GM23338 (cell line): ENCODE measurements around the gene MAN1A2. TPM values are rescaled to one million over a fixed set of nuclear protein-coding genes. Genes with fewer than 3 reads are reported as not detected.

Experiments
- ATAC-seq: fragments of 200-7000 bp; cut with Tn5 transposase; 3 replicates; pipeline ENCODE4 v1.9.1; 2020
- DNase-seq: peaks from one replicate; pipeline ENCODE4 v3.0.0-alpha.2; 2015; ENCODE audit warnings: low spot score
- H2AFZ ChIP-seq: fragments of 200-600 bp; sonication (generic); 2 replicates; pipeline ENCODE4 v1.8.0; 2016; ENCODE audit warnings: antibody characterized with exemption, mild to moderate bottlenecking, moderate library complexity
- H3F3A ChIP-seq: fragments of 200-600 bp; sonication (generic); replicated peaks from 2 replicates; pipeline ENCODE4 v1.8.0; 2017; ENCODE audit warnings: antibody characterized with exemption, mixed run types, low read depth
- H3K27ac ChIP-seq: fragments of 200-600 bp; sonication (generic); 2 replicates; pipeline ENCODE4 v1.6.1; 2016; ENCODE audit warnings: low read depth
- H3K27me3 ChIP-seq: fragments of 200-600 bp; sonication (generic); 2 replicates; pipeline ENCODE4 v1.8.0; 2016; ENCODE audit warnings: mild to moderate bottlenecking, mixed run types, moderate library complexity; ENCODE audit not compliant: insufficient read depth
- H3K36me3 ChIP-seq: fragments of 200-600 bp; sonication (generic); 2 replicates; pipeline ENCODE4 v1.8.0; 2016; ENCODE audit warnings: mild to moderate bottlenecking; ENCODE audit not compliant: insufficient read depth
- H3K4me1 ChIP-seq: fragments of 200-600 bp; sonication (generic); 2 replicates; pipeline ENCODE4 v1.8.0; 2016; ENCODE audit warnings: mild to moderate bottlenecking, moderate library complexity; ENCODE audit not compliant: insufficient read depth
- H3K4me2 ChIP-seq: fragments of 200-600 bp; sonication (generic); 2 replicates; pipeline ENCODE4 v1.7.1; 2017; ENCODE audit warnings: mixed run types
- H3K4me3 ChIP-seq: fragments of 200-600 bp; sonication (generic); 2 replicates; pipeline ENCODE4 v1.6.1; 2016; ENCODE audit warnings: mixed run types
- H3K79me2 ChIP-seq: fragments of 200-600 bp; sonication (generic); replicated peaks from 2 replicates; pipeline ENCODE4 v1.8.0; 2017; ENCODE audit warnings: mild to moderate bottlenecking; ENCODE audit not compliant: insufficient read depth
- H3K9me2 ChIP-seq: fragments of 200-600 bp; sonication (generic); 2 replicates; pipeline ENCODE4 v1.8.0; 2017; ENCODE audit not compliant: insufficient read depth
- H4K20me1 ChIP-seq: fragments of 200-600 bp; sonication (generic); replicated peaks from 2 replicates; pipeline ENCODE4 v1.8.0; 2017; ENCODE audit warnings: mild to moderate bottlenecking; ENCODE audit not compliant: insufficient read depth
- H3K27ac Mint-ChIP-seq: 2 replicates; pipeline ENCODE4 v1.8.0; 2020; ENCODE audit warnings: inconsistent platforms, mild to moderate bottlenecking, moderate library complexity, mixed read lengths
- H3K27me3 Mint-ChIP-seq: 3 replicates; pipeline ENCODE4 v1.8.0; 2022; ENCODE audit warnings: low read depth, mild to moderate bottlenecking, moderate library complexity, mixed read lengths, inconsistent platforms; ENCODE audit not compliant: insufficient read depth, poor library complexity
- H3K36me3 Mint-ChIP-seq: 3 replicates; pipeline ENCODE4 v1.8.0; 2021; ENCODE audit warnings: low read depth, mild to moderate bottlenecking, inconsistent platforms, moderate library complexity, mixed read lengths
- H3K4me1 Mint-ChIP-seq: 3 replicates; pipeline ENCODE4 v1.8.0; 2020; ENCODE audit warnings: mild to moderate bottlenecking, inconsistent platforms, mixed read lengths
- H3K4me3 Mint-ChIP-seq: 3 replicates; pipeline ENCODE4 v1.8.0; 2021; ENCODE audit warnings: moderate library complexity, mild to moderate bottlenecking, inconsistent platforms, mixed read lengths
- H3K9me3 Mint-ChIP-seq: 3 replicates; pipeline ENCODE4 v1.8.0; 2020; ENCODE audit warnings: moderate library complexity, mild to moderate bottlenecking, inconsistent platforms, mixed read lengths
- CREB1 ChIP-seq: fragments of 250-450 bp; sonication (Bioruptor Pico); IDR thresholded peaks from 2 replicates; pipeline ENCODE4 v1.5.0; 2020; ENCODE audit warnings: low read depth, mild to moderate bottlenecking, moderate library complexity
- EZH2 ChIP-seq: fragments of 200-600 bp; sonication (generic); IDR thresholded peaks from one replicate; pipeline ENCODE4 v1.8.0; 2017; ENCODE audit warnings: antibody characterized with exemption, mild to moderate bottlenecking, low read depth; ENCODE audit not compliant: unreplicated experiment
- EZH2phosphoT487 ChIP-seq: fragments of 200-600 bp; sonication (generic); IDR thresholded peaks from one replicate; pipeline ENCODE4 v1.8.1; 2018; ENCODE audit warnings: antibody characterized with exemption; ENCODE audit not compliant: unreplicated experiment
- REST ChIP-seq: IDR thresholded peaks from one replicate; pipeline ENCODE4 v1.6.1; 2018; ENCODE audit warnings: antibody characterized with exemption; ENCODE audit not compliant: unreplicated experiment
- STAT1 ChIP-seq: IDR thresholded peaks from one replicate; pipeline ENCODE4 v1.6.1; 2016; ENCODE audit warnings: antibody characterized with exemption; ENCODE audit not compliant: unreplicated experiment
- ZNF114 ChIP-seq: fragments of 250-450 bp; sonication (Bioruptor Pico); IDR thresholded peaks from 2 replicates; pipeline ENCODE4 v1.5.0; 2020; ENCODE audit warnings: mild to moderate bottlenecking, moderate library complexity
- ZNF462 ChIP-seq: fragments of 250-450 bp; sonication (Bioruptor Pico); IDR thresholded peaks from 2 replicates; pipeline ENCODE4 v1.5.0; 2020; ENCODE audit warnings: mild to moderate bottlenecking, moderate library complexity
- polyA plus RNA-seq: library from polyadenylated mRNA; unstranded; fragments of >200 nt; fragmentation: Nextera tagmentation; extraction: Ambion mirVana; gene quantifications from 2 replicates; pipeline ENCODE4 v1.2.1, GENCODE V29; 2016
- total RNA-seq: library from RNA; depleted of rRNA; stranded (reverse); fragments of >200 nt; shearing (Covaris generic); gene quantifications from 2 replicates; pipeline ENCODE4 v1.2.3, GENCODE V29; 2014

MAN1A2 gene
- total and polyA plus RNA-seq, 2 experiments from 2014 or later, result 18.6 to 22.2 TPM

GRCh38 chr1:117362986-117363385, 4.3 kb upstream of the MAN1A2 start:
- no peak overlapping the region for H3K27ac ChIP-seq
- H3K4me2 ChIP-seq, result no peak overlapping the region
- H3K36me3 ChIP-seq, result no peaks in the 10 kb centered on the region
- Mint-ChIP-seq H3K4me3 (no peak overlapping the region), H3K36me3 (peaks cover 6% of the 10 kb centered on the region; the same call in 1 of the 3 replicates), H3K4me1 (peaks cover 22% of the 10 kb centered on the region), H3K9me3 (peaks cover 9% of the 10 kb centered on the region), H3K27ac (no peak overlapping the region), H3K27me3 (peaks cover 10% of the 10 kb centered on the region)
- H3K79me2 ChIP-seq, result peaks cover under 1% of the 10 kb centered on the region; the same call in 1 of the 2 replicates
- H4K20me1 ChIP-seq, result no peaks in the 10 kb centered on the region
- no peak overlapping the region for H2AFZ ChIP-seq
- TF ChIP-seq REST, result no peak
- no peak for TF ChIP-seq ZNF114 (CRISPR knock-in tag)
- TF ChIP-seq EZH2, result no peak
- TF ChIP-seq EZH2phosphoT487, result no peak
- TF ChIP-seq CREB1 (CRISPR knock-in tag), result no peak
- TF ChIP-seq ZNF462, result no peak
- TF ChIP-seq STAT1, result no peak
- peaks cover 21% of the 10 kb centered on the region for H3K4me1 ChIP-seq
- peaks cover 19% of the 10 kb centered on the region for H3K27me3 ChIP-seq
- ATAC-seq (no peak), DNase-seq (no peak)
- peaks cover 18% of the 10 kb centered on the region for H3K9me2 ChIP-seq
- no peak overlapping the region for H3K4me3 ChIP-seq
- no peaks in the 10 kb centered on the region for H3F3A ChIP-seq
